ENCODE results near the gene MYO1D.
A peak's percentile ranks its signal among the peaks of the same experiment; 100 is the strongest.

- peak; percentile 77 for TF ChIP-seq CTCF (IDR thresholded peaks at IDR 0.05; ENCODE audit: low read depth, low read length, missing input control)
- TF ChIP-seq MAX (IDR thresholded peaks at IDR 0.05), result no peak
- TF ChIP-seq JUND (IDR thresholded peaks at IDR 0.05), result no peak
- TF ChIP-seq ATF3 (IDR thresholded peaks at IDR 0.05), result no peak
- TF ChIP-seq SP1 (IDR thresholded peaks at IDR 0.05), result peak; percentile 51
- TF ChIP-seq EGR1 (IDR thresholded peaks at IDR 0.05; ENCODE audit: low read depth in 2 of 2), result no peak
- TF ChIP-seq YY1 (IDR thresholded peaks at IDR 0.05), result peak; percentile 97
Measured at GRCh38 chr17:32444301-32445073, 432.4 kb downstream of the MYO1D start, which contains the start of gene PSMD11.

Data from liver (tissue), 3 donors.